ENCODE measurements around the gene ZNF597.
A peak's percentile ranks its signal among the peaks of the same experiment; 100 is the strongest.

The ZNF597 gene
- 9.5 to 17.1 (median 10.8) reads per million in 3 experiments for total RNA-seq

GRCh38 chr16:3443108-3444031 lies at the start of gene ZNF597, which contains the start of gene NAA60:
Gene ZNF597, minus strand, starts transcription at chr16:3443504. Its CDS starts 351 bp downstream, at chr16:3443153.
Gene NAA60, plus strand, starts transcription at chr16:3443680. Its CDS starts 32,548 bp downstream, at chr16:3476228.
- DNase-seq = peak; percentile 81

DNA sequence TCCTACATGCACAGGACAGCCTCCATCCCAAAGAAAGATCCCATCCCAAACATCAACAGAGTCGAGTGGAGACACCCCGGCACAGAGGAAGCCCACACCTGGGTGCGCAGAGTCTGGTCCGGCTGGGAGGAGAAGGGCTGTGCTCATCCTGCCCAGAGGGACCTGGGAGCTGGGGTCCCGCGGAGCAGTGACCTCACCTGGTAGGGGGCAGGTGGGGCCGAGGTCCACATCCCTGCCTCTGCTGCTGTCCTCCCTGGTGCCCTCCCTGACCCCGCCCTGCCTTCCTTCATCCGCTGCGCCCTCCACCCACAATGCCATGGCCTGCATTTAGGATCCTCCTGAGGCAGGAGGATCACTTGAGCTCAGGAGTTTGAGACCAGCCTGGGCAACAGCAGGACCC lies 49.1 kb upstream of the ZNF597 start:
- DNase-seq = no peak

DNA sequence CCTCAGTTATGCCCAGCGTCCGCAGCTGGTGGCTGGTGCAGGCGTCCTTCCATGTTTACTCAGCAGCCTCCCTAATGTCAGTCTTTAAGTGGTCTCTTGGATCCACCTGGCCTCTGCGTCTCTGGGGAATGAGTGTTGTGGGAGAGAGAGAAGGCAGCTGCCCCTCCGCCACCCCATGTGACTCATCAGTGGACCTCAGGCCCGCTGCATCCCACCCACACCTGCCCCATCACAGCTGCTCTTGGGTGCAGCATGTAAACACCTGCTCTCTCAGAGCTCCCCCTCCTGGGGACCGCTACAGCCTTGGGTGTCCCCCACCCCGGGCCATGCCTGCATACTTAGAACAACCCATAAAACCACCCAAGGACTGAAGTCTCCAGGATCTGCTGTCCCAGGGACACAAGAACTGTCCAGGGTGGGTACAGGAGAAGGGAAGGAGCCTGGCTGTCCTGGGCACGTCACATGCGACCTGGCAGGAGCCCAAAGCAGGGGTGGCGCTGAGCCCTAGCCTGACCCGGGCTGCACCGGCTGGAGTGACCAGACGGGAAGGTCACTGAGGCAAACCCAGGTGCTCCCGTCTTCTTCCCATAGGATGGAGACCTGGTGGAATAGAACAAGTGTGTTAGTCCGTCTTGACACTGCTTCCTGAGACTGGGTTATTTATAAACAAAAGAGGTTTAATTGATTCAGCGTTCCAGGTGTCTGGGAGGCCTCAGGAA lies 47.8 kb upstream of the ZNF597 start:
- DNase-seq = no peak

- DNase-seq = no peak
These were observed 45.5 kb upstream of the ZNF597 start for GRCh38 chr16:3488801-3489200.

GRCh38 chr16:3487521-3488410 lies 44.5 kb upstream of the ZNF597 start:
- DNase-seq = no peak

- no peak for DNase-seq
These were observed 43.4 kb upstream of the ZNF597 start for GRCh38 chr16:3486506-3487215.

GRCh38 chr16:3485821-3486505 lies 42.7 kb upstream of the ZNF597 start:
- DNase-seq = no peak

- DNase-seq = no peak
These were observed 41.9 kb upstream of the ZNF597 start for GRCh38 chr16:3485097-3485745.

- DNase-seq = no peak
These were observed 41.2 kb upstream of the ZNF597 start for GRCh38 chr16:3484318-3485096.

DNA sequence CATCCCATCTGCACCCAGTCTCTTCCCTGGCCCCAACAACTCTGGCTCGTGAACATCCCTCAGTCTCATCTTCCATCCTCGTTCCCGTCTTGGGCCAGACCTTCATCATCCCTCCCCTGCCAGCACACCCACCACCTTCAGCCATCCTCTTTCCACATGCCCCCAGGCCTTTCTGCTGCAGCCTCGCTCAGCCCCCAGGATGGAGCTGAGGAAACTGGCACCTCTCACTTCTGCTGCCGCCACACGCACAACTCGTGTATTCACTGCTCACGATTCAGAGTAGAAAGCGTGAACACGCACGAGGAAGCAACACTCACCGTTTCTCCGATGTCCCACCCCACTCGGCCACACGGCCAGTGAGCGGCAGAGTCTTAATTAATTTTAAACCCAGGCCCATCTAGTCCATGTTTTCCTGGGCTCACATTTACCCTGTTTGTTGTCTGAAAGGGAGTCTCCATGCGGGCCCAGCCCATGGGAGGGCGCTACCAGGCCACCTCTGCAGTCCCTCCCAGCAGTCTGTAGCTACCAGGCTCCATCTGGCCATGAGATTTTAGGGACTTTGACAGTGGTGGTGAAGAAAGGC lies 39.4 kb upstream of the ZNF597 start:
- no peak for DNase-seq

DNA sequence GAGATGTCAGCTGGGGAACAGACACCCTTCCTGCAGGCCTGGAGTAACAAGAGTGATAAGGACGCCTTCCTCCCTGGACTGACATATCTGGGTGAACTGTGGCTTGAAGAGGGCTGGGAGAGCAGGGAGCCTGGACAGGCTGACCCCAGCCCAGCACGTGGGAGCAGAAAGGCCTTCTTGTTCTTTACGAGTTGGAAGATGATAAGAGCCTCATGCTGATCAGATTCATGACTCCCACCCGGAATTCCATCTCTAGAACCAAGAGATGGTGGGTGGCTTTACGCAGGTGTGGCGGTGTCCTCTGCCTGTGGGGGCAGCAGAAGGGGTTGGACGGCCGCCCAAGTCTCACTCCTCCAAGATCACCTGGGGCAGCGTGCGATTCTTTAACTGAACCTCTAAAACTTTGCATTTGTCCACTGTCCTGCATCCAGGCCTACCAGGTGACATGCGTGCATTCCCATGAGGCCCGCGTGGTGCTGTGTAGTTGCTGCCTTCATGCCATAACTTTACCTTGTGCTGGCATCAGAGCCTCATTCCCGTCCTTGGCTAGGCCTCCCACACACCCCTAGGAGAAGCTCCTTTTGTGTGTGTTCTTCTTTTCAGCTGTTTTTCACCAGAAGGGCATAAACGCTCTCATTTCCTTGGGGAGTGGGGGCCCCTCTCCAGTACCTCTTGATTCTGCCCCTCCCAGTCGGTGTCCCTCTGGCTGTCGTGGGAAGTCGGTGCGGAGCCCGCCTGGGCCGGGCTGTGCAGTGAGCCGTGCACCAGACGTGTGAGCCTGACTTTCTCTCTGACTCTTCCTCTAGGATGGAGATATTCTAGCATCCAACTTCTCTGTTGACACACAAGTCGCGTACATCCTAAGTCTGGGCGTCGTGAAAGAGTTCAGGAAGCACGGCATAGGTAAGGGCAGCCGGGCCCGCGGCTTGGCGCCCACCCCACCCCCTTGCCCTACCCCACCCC lies 38.7 kb upstream of the ZNF597 start:
- no peak for DNase-seq

GRCh38 chr16:3480901-3481695 lies 37.8 kb upstream of the ZNF597 start:
- DNase-seq = no peak

GRCh38 chr16:3479654-3480216 lies 36.4 kb upstream of the ZNF597 start:
- no peak for DNase-seq

DNA sequence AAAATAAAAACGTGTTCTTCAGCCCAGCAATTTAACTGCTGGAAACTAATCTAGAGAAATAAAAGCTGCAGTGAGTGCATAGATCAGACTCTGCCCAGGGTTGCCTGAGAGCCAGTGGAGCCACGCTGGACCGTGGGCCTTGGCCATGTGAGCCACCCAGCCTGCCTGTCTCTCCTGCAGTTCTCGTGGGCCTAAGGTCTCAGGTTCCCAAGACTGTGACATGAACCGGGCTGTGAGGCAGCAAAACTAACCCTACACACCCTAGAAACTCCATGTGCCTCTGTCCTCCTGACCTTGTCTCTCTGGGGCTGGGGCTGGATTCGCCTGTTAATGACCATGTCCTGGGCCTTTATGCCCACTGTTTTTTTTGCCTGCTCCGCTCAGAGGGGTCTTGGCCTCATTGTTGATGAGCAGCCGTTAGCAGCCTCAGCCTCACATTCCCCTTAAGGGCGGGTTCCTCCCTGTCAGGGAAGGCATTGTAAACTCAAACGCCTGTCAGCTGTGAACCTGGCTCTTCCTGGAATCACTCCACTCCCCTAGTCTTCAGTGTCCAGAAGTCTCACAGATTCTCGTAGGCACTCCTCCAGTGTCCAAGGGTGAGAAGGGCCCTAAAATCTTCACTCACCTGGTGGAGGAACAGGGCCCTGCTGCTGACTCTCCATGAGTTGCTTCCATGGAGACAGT lies 35.1 kb upstream of the ZNF597 start:
- no peak for DNase-seq

- no peak for DNase-seq
These were observed 33.1 kb upstream of the ZNF597 start for GRCh38 chr16:3476409-3476808.

- DNase-seq = no peak
These were observed 32.5 kb upstream of the ZNF597 start for GRCh38 chr16:3475604-3476375.

Measured in central memory CD4-positive, alpha-beta T cell (primary cell).